OCI-LY3 (cell line): ENCODE results near the gene ARID3B.

ENCODE experiments used
- CTCF ChIP-seq: fragments of 200-600, 300-600 bp; sonication (generic); IDR thresholded peaks from 2 replicates; pipeline ENCODE4 v1.5.1; 2014; ENCODE audit warnings: antibody characterized with exemption, low read length, low read depth
- EZH2phosphoT487 ChIP-seq: fragments of 200-600 bp; shearing (Covaris generic); IDR thresholded peaks from 2 replicates; pipeline ENCODE4 v1.6.1; 2018; ENCODE audit warnings: antibody characterized with exemption, mixed run types, low read depth

- TF ChIP-seq CTCF, result no peak
- no peak for TF ChIP-seq EZH2phosphoT487
These were observed 92.8 kb downstream of the ARID3B start for GRCh38 chr15:74633781-74634180.
